Left renal pelvis (tissue), 4 donors: ENCODE measurements around the gene FBXL13. TPM values are rescaled to one million over a fixed set of nuclear protein-coding genes. Genes with fewer than 3 reads are reported as not detected.
"Not testable (repeated sequence)": the region's sequence is repeated elsewhere in the genome, so short reads cannot be mapped to it uniquely, and the experiment has no call there.

Experiments
- DNase-seq, 4 donors: peaks; one replicate each; pipeline ENCODE4 v3.0.0-alpha.2; 2013; ENCODE audit warnings: low read depth in 4 of 4, low spot score in 3 of 4
- polyA plus RNA-seq, 4 donors: library from polyadenylated mRNA; unstranded; fragments of 120-200 nt; gene quantifications; one replicate each; pipeline ENCODE4 v1.2.1, GENCODE V29; 2013; ENCODE audit not compliant: insufficient read length in 4 of 4

The FBXL13 gene
- polyA plus RNA-seq, 4 donors = 1.1 to 2.6 (median 2.4) TPM

DNA sequence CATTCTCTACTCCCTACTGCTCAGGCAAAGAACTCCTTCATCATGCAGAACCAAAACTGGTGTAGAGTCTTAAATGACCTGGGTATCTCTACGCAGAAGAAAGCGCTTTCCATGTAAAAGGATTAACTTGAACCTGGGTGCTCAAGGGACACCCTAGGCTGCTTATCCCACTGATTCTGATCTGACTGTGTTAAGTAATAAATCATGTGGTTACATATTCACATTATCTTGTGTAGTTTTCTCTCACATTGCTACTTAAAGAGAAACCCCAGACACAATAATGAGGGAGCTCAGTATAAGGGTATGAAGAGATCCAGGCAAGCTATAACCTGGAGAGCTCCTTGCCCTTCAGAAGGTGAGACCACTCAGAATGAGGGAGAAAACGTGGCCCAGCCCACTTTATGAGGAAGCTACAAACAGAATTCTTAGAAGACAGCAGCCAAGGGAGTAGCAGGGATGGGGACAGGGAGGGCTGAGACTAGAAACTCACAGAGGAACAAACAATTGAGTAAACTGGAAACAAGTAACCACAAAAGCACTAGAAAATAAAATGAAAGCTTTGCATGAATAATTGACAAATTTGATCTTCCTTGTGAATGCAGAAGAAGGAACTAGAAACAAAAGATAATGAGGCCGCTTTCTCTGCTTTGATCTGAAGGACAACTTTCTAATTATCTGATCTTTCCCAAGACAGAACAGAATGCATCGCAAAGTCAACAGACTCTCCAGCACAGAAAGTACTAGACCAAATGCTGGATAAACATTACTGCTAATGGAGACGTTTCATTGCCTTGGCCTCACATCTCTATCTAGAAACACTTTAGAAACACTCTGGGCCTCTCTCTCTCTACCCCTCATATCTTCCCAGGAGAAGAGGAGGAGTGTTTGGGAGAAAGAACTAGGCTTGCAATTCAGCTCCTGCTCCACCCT lies 85.7 kb downstream of the FBXL13 start:
- no peak for DNase-seq

DNA sequence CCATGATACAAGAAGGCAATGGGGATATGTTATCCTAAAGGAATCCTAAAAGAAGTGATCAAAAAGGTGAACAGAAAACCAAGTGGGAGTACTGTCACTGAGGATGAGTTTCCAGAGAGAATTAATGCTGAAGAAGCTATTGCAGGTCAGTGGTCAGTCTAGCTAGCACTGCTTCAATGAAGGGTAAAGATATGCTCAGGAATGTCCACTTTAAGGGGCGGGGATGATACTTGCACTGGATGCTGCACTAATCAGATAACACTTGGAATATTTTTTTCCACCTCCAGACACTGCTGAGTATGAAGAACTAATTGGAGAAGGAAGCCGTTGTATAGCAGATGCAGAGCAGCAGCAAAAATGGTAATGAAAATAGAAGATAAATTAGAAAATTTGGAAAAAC lies 86.5 kb downstream of the FBXL13 start:
- no peak for DNase-seq

DNA sequence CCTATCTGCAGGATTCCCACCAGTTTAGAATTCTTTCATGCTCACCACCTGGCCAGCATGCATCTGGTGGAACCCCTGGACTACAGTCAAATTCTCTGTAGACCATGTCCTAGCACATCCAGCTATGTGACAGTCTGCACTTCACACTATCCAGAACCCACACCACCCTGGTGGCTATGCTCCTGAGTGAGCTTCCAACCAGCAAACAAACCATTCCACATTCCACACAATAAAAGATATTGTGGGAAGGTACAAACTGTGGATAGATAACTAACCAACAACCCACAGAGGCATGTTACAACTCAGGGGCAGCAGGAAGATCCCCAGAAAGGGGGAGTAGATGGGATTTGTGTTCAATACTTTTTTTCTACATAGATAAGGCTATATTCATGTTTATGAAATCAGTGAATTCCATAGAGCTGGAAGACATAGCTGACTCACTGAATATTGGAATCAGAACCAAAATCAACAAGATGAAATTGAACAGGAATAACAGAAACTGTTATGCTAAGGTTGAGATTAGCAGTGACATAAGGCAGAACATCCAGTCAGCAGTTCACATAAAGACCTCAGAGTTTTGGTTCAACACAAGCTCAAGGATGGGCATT lies 89.3 kb downstream of the FBXL13 start:
- no peak for DNase-seq

DNA sequence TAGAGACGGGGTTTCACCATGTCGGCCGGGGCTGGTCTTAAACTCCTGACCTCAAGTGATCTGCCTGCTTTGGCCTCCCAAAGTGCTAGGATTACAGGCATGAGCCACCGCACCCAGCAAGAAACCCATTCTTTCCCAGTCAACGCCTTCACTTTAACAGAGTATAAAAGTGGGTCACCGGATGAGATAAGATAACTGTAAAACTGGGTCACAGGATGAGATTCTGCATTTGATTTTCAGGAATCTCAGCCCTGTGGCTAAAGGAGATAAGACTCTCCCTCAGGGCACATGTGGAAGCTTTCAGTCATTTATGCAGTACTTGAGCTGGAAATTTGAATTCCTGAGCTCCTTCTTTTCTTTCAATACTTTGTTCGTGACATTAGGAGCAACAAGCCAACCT lies 91.0 kb downstream of the FBXL13 start:
- DNase-seq = no peak

DNA sequence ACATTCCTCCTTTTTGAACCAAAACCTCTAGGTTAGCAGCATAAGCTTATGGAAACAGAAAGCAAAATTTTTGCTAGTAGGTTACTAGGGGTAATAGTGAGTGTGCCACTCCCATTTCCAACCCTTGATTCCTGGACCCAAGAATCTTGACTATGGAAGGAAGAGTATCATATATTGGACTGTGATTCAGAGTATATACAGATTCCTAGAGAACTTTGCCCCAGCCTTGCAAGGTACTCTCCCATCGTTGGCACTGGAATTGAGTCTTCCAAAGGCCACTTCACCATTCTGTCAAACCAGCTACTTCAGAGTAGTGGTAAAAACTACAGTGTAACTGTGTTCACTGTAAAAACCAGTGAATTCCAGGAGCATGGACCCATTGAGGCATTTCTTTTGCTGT lies 92.4 kb downstream of the FBXL13 start:
- DNase-seq = no peak

DNA sequence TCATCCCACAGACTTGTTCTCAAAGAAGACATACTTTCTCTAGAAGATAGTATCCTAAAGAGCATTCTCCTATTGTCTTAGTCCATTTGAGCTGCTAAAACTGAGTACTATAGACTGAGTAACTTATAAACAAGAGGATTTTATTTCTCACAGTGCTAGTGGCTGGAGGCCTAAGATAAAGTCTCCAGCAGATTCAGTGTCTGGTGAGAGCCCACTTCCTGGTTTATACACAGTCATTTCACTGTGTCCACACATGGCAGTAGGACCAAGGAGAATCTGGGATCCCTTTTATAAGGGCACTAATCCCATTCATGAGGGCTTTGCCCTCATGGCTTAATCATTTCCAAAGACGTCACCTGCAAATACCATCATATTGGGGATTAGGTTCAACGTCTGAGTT lies 93.1 kb downstream of the FBXL13 start:
- no peak for DNase-seq

DNA sequence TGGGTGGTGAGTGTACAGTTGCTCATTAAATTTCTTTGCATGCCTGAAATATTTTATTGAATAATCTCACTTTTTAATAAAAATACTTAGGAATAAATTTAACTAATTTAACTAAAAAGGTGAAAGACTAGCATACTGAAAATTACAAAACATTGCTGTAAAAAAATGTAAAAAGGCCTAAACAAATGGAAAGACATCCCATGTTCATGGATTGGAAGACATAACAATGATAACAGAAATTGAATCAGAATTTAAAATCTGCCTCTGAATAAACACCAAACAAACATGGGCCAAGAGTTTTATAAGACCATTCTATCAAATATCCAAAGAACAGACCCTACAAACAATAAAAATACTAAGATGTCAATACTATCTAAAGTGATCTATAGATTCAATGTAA lies 94.9 kb downstream of the FBXL13 start:
- DNase-seq = no peak

DNA sequence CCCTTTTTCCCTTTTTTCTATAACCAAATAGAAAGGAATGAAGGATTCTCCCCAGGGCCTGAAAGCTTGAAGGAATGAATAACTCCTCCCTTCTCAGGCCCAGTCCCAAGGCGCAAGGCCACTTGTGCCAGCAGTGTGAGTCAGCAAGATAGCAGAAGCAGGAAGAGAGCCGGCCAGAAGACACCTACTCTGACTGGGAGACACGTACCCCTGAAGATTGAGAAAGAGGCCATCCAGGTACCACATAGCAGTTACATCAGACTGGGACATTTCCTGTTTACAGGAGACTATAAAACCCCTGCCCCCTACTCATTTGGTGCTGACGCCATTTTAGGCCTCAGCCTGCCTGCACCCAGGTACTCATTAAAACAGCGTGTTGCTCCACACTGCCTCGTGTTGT lies 96.3 kb downstream of the FBXL13 start:
- DNase-seq = no peak

DNA sequence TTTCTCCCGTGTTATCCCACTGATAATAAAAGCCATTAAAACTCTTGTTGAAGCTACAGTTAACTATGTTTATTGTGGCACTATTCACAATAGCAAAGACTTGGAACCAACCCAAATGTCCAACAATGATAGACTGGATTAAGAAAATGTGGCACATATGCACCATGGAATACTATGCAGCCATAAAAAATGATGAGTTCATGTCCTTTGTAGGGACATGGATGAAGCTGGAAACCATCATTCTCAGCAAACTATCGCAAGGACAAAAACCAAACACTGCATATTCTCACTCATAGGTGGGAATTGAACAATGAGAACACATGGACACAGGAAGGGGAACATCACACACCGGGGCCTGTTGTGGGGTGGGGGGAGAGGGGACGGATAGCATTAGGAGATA lies 97.0 kb downstream of the FBXL13 start:
- not testable (repeated sequence) for DNase-seq

DNA sequence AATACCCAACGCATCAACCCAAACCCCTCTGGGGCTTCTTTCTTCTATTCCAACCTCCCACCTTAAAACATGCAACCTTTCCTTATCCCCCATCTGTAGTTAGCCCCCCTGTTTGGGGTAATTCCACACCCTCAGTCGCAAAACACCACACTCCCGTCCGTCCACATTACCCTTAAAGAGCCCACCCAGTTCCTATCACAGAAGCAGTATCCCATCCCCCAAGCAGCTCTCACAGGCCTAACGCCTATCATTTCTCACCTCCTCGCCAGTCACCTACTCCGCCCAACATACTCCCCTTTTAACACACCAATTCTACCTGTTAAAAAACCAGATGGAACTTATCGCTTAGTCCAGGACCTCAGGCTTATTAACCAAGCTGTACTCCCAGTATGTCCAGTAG lies 98.1 kb downstream of the FBXL13 start:
- DNase-seq = no peak

DNA sequence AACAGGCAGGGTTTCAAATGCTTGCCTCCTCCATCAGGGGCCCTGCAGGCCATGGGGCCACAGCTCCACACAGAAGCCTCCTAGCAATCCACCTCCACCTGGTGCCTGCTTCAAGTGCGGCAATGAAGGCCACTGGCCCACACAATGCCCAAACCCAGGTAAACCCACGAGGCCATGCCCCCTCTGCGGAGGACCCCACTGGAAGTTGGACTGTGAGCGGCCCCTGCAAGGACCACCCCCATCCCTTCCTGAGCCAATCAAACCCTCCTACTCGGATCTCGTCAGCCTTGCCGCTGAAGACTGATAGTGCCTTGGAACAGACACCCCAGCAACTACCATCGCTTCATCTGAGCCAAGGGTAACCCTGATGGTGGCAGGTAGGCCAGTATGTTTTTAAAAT lies 98.7 kb downstream of the FBXL13 start:
- DNase-seq = no peak

DNA sequence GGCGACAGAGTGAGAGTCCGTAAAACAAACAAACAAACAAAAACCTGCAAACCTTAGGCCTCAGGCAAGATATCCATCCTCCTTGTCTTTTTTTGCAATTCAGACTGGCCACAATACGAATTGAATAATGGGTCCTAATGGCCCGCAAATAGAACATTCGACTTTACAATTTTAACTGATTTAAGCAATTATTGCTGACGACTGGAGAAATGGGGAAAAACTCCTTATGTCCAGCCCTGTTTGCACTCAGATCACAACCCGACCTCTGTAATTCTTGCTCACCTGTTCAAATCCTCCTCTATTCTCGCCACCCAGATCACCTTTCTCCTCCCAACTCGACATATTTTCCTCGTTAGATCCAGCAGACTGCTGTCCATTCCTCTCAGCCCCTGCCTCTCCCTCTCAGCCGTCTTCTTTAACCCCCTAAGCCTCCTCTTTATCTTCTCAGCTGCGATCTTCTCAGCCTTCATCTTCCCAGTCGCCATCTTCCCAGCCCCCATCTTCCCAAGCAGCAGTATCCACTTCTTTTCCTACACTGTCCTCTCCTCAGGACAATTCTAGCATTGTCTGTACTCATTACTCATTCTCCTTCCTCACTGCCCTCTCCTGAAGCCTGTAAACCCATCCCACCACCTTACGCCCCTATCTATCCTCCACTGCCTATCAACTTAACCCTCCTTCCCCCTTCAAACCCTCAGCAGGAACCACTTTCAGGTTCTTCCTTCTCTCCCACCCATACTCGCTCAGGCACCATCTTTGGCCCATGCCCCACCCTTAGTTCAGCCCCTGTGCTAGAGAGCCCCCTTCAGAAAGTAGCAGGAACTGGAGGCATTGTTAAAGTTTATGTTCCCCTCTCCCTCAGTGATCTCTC lies 100.0 kb downstream of the FBXL13 start:
- no peak for DNase-seq

DNA sequence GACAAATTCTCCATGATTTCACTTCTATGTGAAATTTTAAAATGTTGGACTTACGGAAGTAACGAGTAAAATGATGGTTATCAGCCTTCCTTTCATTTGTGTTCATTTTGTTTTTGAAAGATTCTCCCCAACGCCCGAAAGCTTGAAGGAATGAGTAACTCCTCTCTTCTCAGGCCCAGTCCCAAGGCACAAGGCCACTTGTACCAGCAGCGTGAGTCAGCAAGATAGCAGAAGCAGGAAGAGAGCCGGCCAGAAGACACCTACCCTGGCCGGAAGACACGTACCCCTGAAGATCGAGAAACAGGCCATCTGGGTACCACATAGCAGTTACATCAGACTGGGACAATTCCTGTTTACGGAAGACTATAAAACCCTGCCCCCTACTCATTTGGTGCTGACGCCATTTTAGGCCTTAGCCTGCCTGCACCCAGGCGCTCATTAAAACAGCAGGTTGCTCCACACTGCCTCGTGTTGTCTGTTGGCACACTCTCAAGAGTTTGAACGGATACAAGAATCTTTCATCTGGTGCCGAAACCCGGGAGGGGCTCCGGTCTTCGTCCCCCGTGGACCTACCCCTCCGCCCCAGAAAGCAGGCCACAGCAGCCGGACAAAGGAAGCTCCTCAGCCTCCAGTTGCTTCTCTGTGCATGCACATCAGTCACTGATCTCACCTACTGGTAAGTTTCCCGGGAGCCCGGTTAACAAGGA lies 101.3 kb downstream of the FBXL13 start:
- no peak for DNase-seq

DNA sequence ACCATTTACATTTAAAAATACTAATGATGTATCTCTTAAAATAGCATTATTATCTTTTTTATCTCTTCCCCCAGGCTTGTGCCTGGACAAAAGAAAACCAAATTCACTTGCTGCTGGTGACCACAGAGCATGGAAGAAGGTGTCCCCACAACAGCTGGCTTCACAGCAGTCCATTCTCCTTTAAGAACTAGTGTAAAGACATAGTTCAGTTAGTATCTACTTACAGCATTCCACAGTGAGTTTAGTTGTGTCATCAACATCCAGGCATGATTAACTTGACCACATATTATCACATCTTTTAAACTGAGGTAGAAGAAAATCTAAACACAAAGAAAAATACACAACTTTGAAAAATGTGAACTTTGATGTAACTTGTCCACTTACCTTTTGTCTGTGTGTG lies 106.8 kb downstream of the FBXL13 start:
- DNase-seq = no peak

DNA sequence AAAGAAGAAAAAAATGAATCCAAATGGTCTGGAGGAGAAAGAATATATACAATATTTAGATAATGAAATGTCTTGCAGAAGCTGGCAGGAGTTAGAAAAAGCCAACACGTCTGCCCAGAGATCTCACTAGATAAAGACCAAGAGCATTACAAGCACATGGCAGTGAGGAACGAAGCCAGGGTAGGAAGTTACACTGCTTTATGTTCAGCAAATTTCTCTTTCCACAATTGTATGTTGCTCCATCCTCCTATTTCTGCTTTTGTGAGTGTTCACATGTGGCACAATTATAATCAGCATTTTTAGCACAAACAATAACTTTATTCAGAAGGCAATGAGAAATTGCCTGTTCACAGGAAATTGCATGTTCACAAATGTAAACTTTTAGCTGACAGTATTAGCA lies 108.1 kb downstream of the FBXL13 start:
- DNase-seq = no peak

DNA sequence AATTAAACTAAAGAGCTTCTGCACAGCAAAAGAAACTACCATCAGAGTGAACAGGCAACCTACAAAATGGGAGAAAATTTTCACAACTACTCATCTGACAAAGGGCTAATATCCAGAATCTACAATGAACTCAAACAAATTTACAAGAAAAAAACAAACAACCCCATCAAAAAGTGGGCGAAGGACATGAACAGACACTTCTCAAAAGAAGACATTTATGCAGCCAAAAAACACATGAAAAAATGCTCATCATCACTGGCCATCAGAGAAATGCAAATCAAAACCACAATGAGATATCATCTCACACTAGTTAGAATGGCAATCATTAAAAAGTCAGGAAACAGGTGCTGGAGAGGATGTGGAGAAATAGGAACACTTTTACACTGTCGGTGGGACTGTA lies 112.6 kb downstream of the FBXL13 start:
- DNase-seq = not testable (repeated sequence)

DNA sequence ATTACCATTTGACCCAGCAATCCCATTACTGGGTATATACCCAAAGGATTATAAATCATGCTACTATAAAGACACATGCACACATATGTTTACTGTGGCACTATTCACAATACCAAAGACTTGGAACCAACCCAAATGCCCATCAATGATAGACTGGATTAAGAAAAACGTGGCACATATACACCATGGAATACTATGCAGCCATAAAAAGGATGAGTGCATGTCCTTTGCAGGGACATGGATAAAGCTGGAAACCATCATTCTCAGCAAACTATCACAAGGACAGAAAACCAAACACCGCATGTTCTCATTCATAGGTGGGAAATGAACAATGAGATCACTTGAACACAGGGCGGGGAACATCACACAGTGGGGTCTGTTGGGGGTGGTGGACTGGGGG lies 116.6 kb downstream of the FBXL13 start:
- not testable (repeated sequence) for DNase-seq

DNA sequence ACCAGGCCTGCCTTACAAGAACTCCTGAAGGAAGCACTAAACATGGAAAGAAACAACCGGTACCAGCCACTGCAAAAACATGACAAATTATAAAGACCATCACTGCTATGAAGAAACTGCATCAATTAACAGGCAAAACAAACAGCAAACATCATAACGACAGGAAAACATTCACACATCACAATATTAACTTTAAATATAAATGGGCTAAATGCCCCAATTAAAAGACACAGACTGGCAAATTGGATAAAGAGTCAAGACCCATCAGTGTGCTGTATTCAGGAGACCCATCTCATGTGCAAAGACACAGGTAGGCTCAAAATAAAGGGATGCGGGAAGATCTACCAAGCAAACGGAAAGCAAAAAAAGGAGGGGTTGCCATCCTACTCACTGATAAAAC lies 120.2 kb downstream of the FBXL13 start:
- not testable (repeated sequence) for DNase-seq

DNA sequence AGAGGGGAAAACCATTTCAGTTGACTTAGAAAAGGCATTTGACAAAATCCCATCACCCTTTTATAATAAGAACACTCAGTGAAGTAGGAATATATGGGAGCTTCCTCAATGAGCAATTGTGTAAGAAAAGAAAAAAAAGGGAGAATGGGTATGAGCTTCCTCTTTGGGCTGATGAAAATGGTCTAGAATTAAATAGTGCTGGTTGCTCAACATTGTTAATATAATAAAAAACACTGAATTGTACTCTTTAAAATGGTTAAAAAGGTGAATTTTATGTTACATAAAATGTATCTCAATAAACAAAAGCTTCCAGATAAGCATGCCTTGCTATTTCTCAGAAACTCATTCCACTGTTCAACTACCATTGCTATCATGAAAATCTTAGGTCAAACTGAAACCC lies 121.2 kb downstream of the FBXL13 start:
- DNase-seq = no peak

DNA sequence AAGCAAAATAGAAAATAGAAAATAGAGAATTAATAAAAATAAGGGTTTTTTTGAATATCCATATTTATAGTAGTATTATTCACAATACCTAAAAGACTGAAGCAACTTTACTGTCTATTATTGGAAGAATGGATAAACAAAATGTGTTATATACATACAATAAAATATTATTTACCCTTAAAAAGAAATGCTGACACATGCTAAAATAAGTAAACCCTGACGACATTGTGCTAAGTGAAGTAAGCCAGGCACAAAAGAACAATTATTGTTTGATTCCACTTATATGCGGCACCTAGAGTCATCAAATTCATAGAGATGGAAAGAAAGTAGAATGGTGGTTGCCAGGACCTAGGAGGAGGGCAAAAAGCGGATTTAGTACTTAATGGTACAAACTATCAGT lies 122.8 kb downstream of the FBXL13 start:
- no peak for DNase-seq

DNA sequence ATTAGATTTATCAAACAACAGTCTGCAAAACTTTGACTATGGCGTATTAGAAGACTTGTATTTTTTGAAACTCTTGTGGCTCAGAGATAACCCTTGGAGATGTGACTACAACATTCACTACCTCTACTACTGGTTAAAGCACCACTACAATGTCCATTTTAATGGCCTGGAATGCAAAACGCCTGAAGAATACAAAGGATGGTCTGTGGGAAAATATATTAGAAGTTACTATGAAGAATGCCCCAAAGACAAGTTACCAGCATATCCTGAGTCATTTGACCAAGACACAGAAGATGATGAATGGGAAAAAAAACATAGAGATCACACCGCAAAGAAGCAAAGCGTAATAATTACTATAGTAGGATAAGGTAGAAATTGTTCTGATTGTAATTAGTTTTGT lies 130.4 kb downstream of the FBXL13 start:
- no peak for DNase-seq
